K562 (cell line): ENCODE results near the gene XRCC3. TPM values are rescaled to one million over a fixed set of nuclear protein-coding genes. Genes with fewer than 3 reads are reported as not detected.

Experiments
- ATAC-seq: fragments of 200-7000 bp; cut with Tn5 transposase; 3 replicates; pipeline ENCODE4 v1.9.1; 2020; ENCODE audit warnings: moderate library complexity
- BruUV-seq: library from RNA; stranded (reverse); fragments of 400-500 nt; replicated peaks from 2 replicates; lab custom pipeline; 2021; lab: Mats Ljungman, UMichigan
- CTCF ChIA-PET: fragments of 300-600 bp; formaldehyde crosslinking; extraction: SDS; loops from one replicate; lab custom pipeline; 2021; ENCODE audit warnings: low intra/inter-chr PET ratio; lab: Yijun Ruan, JAX
- POLR2A ChIA-PET: fragments of 300-600, 350-650 bp; sonication (Branson Sonifier 250); formaldehyde crosslinking; extraction: SDS; loops from one replicate; lab custom pipeline; 2021; ENCODE audit warnings: antibody characterized with exemption, inconsistent platforms; lab: Yijun Ruan, JAX
- DNase-seq, 4 experiments: peaks; one replicate each; pipeline versions ENCODE4 v3.0.0 to v3.0.0-alpha.2; 2011 to 2018; ENCODE audit warnings: low spot score in 3 of 4, mixed read lengths in 3 of 4; ENCODE audit errors: extremely low read depth in 1 of 4
- FAIRE-seq: peaks from 2 replicates; lab custom pipeline; 2011; peaks lifted over from hg19 to GRCh38; lab: Jason Lieb, UNC
- H2AFZ ChIP-seq: 2 replicates; pipeline ENCODE4 v1.6.0; 2011; ENCODE audit warnings: low read depth, low read length, control low read depth, inconsistent platforms
- H3K27ac ChIP-seq: fragments of 200-600 bp; 3 replicates; pipeline ENCODE4 v1.8.0; 2011; ENCODE audit warnings: low read depth, mild to moderate bottlenecking, control low read depth, inconsistent platforms, low read length, moderate library complexity, mixed read lengths; ENCODE audit errors: extremely low read depth
- H3K27me3 ChIP-seq, 2 experiments: fragments of 300-600 bp in 1 of 2; 2 replicates in 1 of 2; 3 replicates in 1 of 2; pipeline versions ENCODE4 v1.6.0 to v1.8.0; 2011; ENCODE audit warnings: inconsistent platforms in 2 of 2, low read length in 2 of 2, mild to moderate bottlenecking in 1 of 2, mixed read lengths in 1 of 2, moderate library complexity in 1 of 2; ENCODE audit not compliant: control insufficient read depth in 2 of 2, insufficient read depth in 2 of 2
- H3K36me3 ChIP-seq: fragments of 300-600 bp; 3 replicates; pipeline ENCODE4 v1.8.0; 2011; ENCODE audit warnings: mild to moderate bottlenecking, low read length, inconsistent platforms; ENCODE audit not compliant: control insufficient read depth, insufficient read depth
- H3K4me1 ChIP-seq, 2 experiments: fragments of 200-600 bp in 1 of 2; replicated peaks in 1 of 2; 2 replicates in 1 of 2; 3 replicates in 1 of 2; pipeline versions ENCODE4 v1.5.1 to v1.8.0; 2011; ENCODE audit warnings: inconsistent platforms in 2 of 2, low read length in 2 of 2, mild to moderate bottlenecking in 1 of 2, mixed read lengths in 1 of 2, moderate library complexity in 1 of 2; ENCODE audit not compliant: control insufficient read depth in 2 of 2, insufficient read depth in 2 of 2
- H3K4me2 ChIP-seq: 2 replicates; pipeline ENCODE4 v1.6.1; 2011; ENCODE audit warnings: low read length, control low read depth, inconsistent platforms, mixed read lengths; ENCODE audit not compliant: insufficient read depth
- H3K4me3 ChIP-seq: fragments of 200-600 bp; sonication (generic), shearing (Covaris generic); 2 replicates; pipeline ENCODE4 v1.5.1; 2016; ENCODE audit warnings: control low read depth, inconsistent platforms
- H3K79me2 ChIP-seq: fragments of 200-600 bp; 3 replicates; pipeline ENCODE4 v1.8.0; 2011; ENCODE audit warnings: low read length, inconsistent platforms; ENCODE audit not compliant: control insufficient read depth, insufficient read depth
- H3K9ac ChIP-seq, 2 experiments: 2 replicates each; pipeline versions ENCODE4 v1.6.0 to v1.6.1; 2011; ENCODE audit warnings: low read depth in 2 of 2, low read length in 2 of 2, control low read depth in 1 of 2, inconsistent platforms in 1 of 2, mild to moderate bottlenecking in 1 of 2, mixed read lengths in 1 of 2; ENCODE audit not compliant: insufficient read depth in 1 of 2
- H3K9me1 ChIP-seq: one replicate; pipeline ENCODE4 v1.6.0; 2011; ENCODE audit warnings: inconsistent platforms, mild to moderate bottlenecking, low read length, moderate library complexity; ENCODE audit not compliant: control insufficient read depth, insufficient read depth
- H3K9me3 ChIP-seq: replicated peaks from 2 replicates; pipeline ENCODE4 v1.5.1; 2011; ENCODE audit warnings: low read depth, low read length, inconsistent platforms; ENCODE audit not compliant: control insufficient read depth, insufficient read depth
- H4K20me1 ChIP-seq: replicated peaks from 2 replicates; pipeline ENCODE4 v1.6.1; 2011; ENCODE audit warnings: low read length, inconsistent platforms, mixed read lengths; ENCODE audit not compliant: control insufficient read depth, insufficient read depth
- BHLHE40 ChIP-seq: IDR thresholded peaks from 2 replicates; pipeline ENCODE4 v1.6.1; 2011; ENCODE audit warnings: low read length, improper control_type of control experiment
- MYBL2 ChIP-seq, 2 experiments: fragments of 450-650 bp in 1 of 2; sonication (generic) in 1 of 2; formaldehyde crosslinking in 1 of 2; IDR thresholded peaks; 2 replicates each; pipeline versions ENCODE4 v1.6.1 to v1.8.1; 2017 to 2022; ENCODE audit warnings: borderline replicate concordance in 1 of 2, inconsistent platforms in 1 of 2, low read depth in 1 of 2, mild to moderate bottlenecking in 1 of 2, missing genetic modification reagents in 1 of 2, moderate library complexity in 1 of 2
- RAD21 ChIP-seq, 2 experiments: fragments of 250-450 bp in 1 of 2; fragments of 450-650 bp in 1 of 2; sonication (Bioruptor Pico) in 1 of 2; formaldehyde crosslinking in 1 of 2; IDR thresholded peaks in 1 of 2; conservative IDR thresholded peaks in 1 of 2; 2 replicates each; pipeline versions ENCODE4 v1.4.0 to v1.8.0; 2020 to 2022; ENCODE audit warnings: mild to moderate bottlenecking in 2 of 2, moderate library complexity in 1 of 2
- WGBS: fragments of 100-300 bp; shearing (Covaris generic); methylation state at CpG from one replicate; pipeline ENCODE4 v1.1.6; 2016; ENCODE audit warnings: low coverage, mixed read lengths; ENCODE audit not compliant: insufficient coverage; ENCODE audit errors: missing lambda C conversion rate; 5-methylcytosine and 5-hydroxymethylcytosine counted together
- in situ Hi-C: fragments of 300-500 bp; cut with MboI; formaldehyde crosslinking; loops from 4 replicates; pipeline ENCODE4 v1.15.0; 2018; ENCODE audit warnings: inconsistent platforms, mixed read lengths
- intact Hi-C: fragments of 100-400 bp; cut with micrococcal nuclease; formaldehyde crosslinking; loops from 2 replicates; pipeline ENCODE4 v1.14.2; 2022
- polyA plus RNA-seq, 8 experiments: library from polyadenylated mRNA; depleted of rRNA in 4 of 8; stranded (reverse) in 5 of 8; unstranded in 3 of 8; fragments of >200 nt; fragmentation: Nextera tagmentation in 2 of 8; fragmentation: Illumina TruSeq in 1 of 8; extraction: Ambion mirVana in 2 of 8; extraction: Trizol in 1 of 8; gene quantifications; 2 replicates each; pipeline versions ENCODE4 v1.2.1 to v1.2.3, GENCODE V29; 2011 to 2014; ENCODE audit warnings: inconsistent platforms in 1 of 8, missing spikeins in 1 of 8
- total RNA-seq, 7 experiments: library from RNA; depleted of rRNA in 6 of 7; stranded (reverse); fragments of >200 nt in 6 of 7; fragmentation: Illumina TruSeq in 2 of 7; extraction: Trizol in 2 of 7; gene quantifications; 2 replicates each; pipeline versions ENCODE4 v1.2.1 to v1.2.3, GENCODE V29; 2011 to 2021; ENCODE audit warnings: low replicate concordance in 1 of 7
- TF ChIP-seq, protein P1 (sequence below), 3 experiments: IDR thresholded peaks in 2 of 3; conservative IDR thresholded peaks in 1 of 3; 2 replicates each; pipeline ENCODE4 v1.5.1; 2011 to 2012; ENCODE audit warnings: low read length in 3 of 3, mild to moderate bottlenecking in 3 of 3, control low read depth in 2 of 3, improper control_type of control experiment in 1 of 3, inconsistent platforms in 1 of 3, low read depth in 1 of 3, mixed read lengths in 1 of 3, moderate library complexity in 1 of 3; ENCODE audit not compliant: insufficient read depth in 2 of 3
- TF ChIP-seq, protein P2 (sequence below), 2 experiments: fragments of 450-650 bp in 1 of 2; IDR thresholded peaks; 2 replicates each; pipeline ENCODE4 v1.6.1; 2011 to 2017; ENCODE audit warnings: low read depth in 2 of 2, antibody characterized with exemption in 1 of 2, borderline replicate concordance in 1 of 2, low read length in 1 of 2, mild to moderate bottlenecking in 1 of 2, mixed read lengths in 1 of 2; ENCODE audit not compliant: control insufficient read depth in 1 of 2
- TF ChIP-seq, protein P3 (sequence below), 2 experiments: IDR thresholded peaks; 2 replicates each; pipeline ENCODE4 v1.6.1; 2012; ENCODE audit warnings: improper control_type of control experiment in 2 of 2, low read depth in 2 of 2, low read length in 2 of 2, borderline replicate concordance in 1 of 2

The XRCC3 gene
- total and polyA plus RNA-seq, 9 of the 15 experiments (the other 6 are each of a cell fraction or from before 2014, with no cell fraction given): 0.34 to 59.3 (median 30.3) TPM

- no peak for TF ChIP-seq MYBL2 (IDR thresholded peaks at IDR 0.05; ENCODE audit: low read depth)
- no peak for TF ChIP-seq MYBL2 (CRISPR knock-in tag; IDR thresholded peaks at IDR 0.05; ENCODE audit: borderline replicate concordance)
- TF ChIP-seq, all 486 proteins: peak for 0
Measured at GRCh38 chr14:103680491-103681231, 34.6 kb downstream of the XRCC3 start (continued).

DNA sequence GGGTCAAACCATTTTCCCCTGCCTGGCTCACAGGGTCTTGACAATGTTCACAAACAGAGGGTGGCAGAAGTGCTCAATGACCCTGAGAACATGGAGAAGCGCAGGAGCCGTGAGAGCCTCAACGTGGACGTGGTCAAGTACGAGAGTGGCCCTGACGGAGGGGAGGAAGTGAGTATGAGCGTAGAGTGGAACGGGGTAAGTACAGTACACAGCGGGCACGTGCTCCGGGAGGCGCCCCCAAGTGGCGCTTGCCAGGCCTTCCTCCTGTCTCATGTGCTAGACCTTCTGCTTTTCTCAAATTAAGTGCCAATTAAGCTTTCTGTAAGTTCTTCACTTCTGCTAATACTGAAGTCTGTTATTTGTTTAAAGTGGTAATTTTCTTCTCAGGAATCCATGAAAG lies 35.9 kb downstream of the XRCC3 start:
- Histone ChIP-seq H3K79me2 (no peaks in the 10 kb centered on the region), H3K36me3 (peaks cover 73% of the 10 kb centered on the region), H3K27me3 (no peaks in the 10 kb centered on the region), H4K20me1 (no peaks in the 10 kb centered on the region), H3K9me3 (no peaks in the 10 kb centered on the region), H3K9ac (no peak overlapping the region), H3K4me1 (no peaks in the 10 kb centered on the region), H2AFZ (no peak overlapping the region), H3K4me3 (no peak overlapping the region), H3K9me1 (no peaks in the 10 kb centered on the region), H3K4me2 (no peak overlapping the region), H3K27ac (no peak overlapping the region)
- POLR2A ChIA-PET: interaction anchor here (0.6 kb wide), 1 partner anchor 12 kb away, joined by 3 read pairs; no protein-coding TSS in a partner anchor
- CTCF ChIA-PET: no interaction called here
- FAIRE-seq (no peak), DNase-seq (peak in 1 of 4 experiments; percentile 26), ATAC-seq (peak; percentile 82)
- intact Hi-C loops: no loop called here
- 89% methylated on average over 8 of the region's 13 CpGs for WGBS
- BruUV-seq: no TSS peak
- in situ Hi-C loops: loop anchor here (10.0 kb wide), 1 partner anchor 105 kb away; no protein-coding TSS in a partner anchor
- TF ChIP-seq, protein P1, sequence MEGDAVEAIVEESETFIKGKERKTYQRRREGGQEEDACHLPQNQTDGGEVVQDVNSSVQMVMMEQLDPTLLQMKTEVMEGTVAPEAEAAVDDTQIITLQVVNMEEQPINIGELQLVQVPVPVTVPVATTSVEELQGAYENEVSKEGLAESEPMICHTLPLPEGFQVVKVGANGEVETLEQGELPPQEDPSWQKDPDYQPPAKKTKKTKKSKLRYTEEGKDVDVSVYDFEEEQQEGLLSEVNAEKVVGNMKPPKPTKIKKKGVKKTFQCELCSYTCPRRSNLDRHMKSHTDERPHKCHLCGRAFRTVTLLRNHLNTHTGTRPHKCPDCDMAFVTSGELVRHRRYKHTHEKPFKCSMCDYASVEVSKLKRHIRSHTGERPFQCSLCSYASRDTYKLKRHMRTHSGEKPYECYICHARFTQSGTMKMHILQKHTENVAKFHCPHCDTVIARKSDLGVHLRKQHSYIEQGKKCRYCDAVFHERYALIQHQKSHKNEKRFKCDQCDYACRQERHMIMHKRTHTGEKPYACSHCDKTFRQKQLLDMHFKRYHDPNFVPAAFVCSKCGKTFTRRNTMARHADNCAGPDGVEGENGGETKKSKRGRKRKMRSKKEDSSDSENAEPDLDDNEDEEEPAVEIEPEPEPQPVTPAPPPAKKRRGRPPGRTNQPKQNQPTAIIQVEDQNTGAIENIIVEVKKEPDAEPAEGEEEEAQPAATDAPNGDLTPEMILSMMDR (IDR thresholded peaks at IDR 0.05 in 2 of 3, conservative IDR thresholded peaks at IDR 0.05 in 1 of 3; ENCODE audit: insufficient read depth in 2 of 3, low read depth in 1 of 3, low read length in 3 of 3): peak; percentile 11 to 32 (median 32); a peak in 2 of 6 replicates
- TF ChIP-seq BHLHE40 (peak; percentile 75), RAD21 (CRISPR knock-in tag; conservative IDR thresholded peaks at IDR 0.05 in 1 of 2, IDR thresholded peaks at IDR 0.05 in 1 of 2) (peak in 1 of 2 experiments; percentile 15; a peak in 1 of 4 replicates)
- TF ChIP-seq, protein P2, sequence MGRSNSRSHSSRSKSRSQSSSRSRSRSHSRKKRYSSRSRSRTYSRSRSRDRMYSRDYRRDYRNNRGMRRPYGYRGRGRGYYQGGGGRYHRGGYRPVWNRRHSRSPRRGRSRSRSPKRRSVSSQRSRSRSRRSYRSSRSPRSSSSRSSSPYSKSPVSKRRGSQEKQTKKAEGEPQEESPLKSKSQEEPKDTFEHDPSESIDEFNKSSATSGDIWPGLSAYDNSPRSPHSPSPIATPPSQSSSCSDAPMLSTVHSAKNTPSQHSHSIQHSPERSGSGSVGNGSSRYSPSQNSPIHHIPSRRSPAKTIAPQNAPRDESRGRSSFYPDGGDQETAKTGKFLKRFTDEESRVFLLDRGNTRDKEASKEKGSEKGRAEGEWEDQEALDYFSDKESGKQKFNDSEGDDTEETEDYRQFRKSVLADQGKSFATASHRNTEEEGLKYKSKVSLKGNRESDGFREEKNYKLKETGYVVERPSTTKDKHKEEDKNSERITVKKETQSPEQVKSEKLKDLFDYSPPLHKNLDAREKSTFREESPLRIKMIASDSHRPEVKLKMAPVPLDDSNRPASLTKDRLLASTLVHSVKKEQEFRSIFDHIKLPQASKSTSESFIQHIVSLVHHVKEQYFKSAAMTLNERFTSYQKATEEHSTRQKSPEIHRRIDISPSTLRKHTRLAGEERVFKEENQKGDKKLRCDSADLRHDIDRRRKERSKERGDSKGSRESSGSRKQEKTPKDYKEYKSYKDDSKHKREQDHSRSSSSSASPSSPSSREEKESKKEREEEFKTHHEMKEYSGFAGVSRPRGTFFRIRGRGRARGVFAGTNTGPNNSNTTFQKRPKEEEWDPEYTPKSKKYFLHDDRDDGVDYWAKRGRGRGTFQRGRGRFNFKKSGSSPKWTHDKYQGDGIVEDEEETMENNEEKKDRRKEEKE (IDR thresholded peaks at IDR 0.05; ENCODE audit: borderline replicate concordance in 1 of 2, control insufficient read depth in 1 of 2, low read depth in 2 of 2, low read length in 1 of 2): no peak
- TF ChIP-seq, protein P3, sequence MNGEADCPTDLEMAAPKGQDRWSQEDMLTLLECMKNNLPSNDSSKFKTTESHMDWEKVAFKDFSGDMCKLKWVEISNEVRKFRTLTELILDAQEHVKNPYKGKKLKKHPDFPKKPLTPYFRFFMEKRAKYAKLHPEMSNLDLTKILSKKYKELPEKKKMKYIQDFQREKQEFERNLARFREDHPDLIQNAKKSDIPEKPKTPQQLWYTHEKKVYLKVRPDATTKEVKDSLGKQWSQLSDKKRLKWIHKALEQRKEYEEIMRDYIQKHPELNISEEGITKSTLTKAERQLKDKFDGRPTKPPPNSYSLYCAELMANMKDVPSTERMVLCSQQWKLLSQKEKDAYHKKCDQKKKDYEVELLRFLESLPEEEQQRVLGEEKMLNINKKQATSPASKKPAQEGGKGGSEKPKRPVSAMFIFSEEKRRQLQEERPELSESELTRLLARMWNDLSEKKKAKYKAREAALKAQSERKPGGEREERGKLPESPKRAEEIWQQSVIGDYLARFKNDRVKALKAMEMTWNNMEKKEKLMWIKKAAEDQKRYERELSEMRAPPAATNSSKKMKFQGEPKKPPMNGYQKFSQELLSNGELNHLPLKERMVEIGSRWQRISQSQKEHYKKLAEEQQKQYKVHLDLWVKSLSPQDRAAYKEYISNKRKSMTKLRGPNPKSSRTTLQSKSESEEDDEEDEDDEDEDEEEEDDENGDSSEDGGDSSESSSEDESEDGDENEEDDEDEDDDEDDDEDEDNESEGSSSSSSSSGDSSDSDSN (IDR thresholded peaks at IDR 0.05; ENCODE audit: borderline replicate concordance in 1 of 2, low read depth in 2 of 2, low read length in 2 of 2): no peak
